WI38 (cell line): ENCODE measurements around the gene MAGI1.

Experiments used
- H3K4me3 ChIP-seq: 2 replicates; pipeline ENCODE4 v1.5.1; 2011; ENCODE audit warnings: low read depth, mild to moderate bottlenecking, control low read depth, low read length
- TF ChIP-seq, protein P1 (sequence below): IDR thresholded peaks from 2 replicates; pipeline ENCODE4 v1.5.1; 2012; ENCODE audit warnings: low read depth, mild to moderate bottlenecking, control low read depth, low read length

Gene MAGI1

DNA sequence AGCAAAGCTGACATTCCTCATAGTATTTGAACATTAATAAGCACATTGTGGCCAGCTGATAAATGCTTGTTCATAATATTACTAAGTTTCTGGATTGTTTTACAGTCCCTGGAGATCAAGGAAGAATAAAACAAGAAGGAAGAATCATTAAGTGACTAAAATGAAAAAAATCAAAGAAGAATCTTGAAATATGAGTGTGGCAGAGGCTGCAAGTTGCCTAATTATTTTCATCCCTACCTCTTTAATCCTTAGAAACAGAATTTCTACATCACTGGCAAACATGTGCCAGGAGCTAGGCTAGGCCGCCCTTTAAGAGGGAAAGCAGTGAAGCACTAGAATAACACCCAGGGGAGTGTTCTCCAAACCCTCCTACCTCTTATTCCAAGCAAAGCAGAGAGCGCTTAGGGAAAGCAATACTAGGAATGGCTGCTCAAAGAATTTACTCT is 98.9 kb downstream of the MAGI1 start:
- H3K4me3 ChIP-seq = no peak overlapping the region
- TF ChIP-seq, protein P1, sequence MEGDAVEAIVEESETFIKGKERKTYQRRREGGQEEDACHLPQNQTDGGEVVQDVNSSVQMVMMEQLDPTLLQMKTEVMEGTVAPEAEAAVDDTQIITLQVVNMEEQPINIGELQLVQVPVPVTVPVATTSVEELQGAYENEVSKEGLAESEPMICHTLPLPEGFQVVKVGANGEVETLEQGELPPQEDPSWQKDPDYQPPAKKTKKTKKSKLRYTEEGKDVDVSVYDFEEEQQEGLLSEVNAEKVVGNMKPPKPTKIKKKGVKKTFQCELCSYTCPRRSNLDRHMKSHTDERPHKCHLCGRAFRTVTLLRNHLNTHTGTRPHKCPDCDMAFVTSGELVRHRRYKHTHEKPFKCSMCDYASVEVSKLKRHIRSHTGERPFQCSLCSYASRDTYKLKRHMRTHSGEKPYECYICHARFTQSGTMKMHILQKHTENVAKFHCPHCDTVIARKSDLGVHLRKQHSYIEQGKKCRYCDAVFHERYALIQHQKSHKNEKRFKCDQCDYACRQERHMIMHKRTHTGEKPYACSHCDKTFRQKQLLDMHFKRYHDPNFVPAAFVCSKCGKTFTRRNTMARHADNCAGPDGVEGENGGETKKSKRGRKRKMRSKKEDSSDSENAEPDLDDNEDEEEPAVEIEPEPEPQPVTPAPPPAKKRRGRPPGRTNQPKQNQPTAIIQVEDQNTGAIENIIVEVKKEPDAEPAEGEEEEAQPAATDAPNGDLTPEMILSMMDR = no peak

DNA sequence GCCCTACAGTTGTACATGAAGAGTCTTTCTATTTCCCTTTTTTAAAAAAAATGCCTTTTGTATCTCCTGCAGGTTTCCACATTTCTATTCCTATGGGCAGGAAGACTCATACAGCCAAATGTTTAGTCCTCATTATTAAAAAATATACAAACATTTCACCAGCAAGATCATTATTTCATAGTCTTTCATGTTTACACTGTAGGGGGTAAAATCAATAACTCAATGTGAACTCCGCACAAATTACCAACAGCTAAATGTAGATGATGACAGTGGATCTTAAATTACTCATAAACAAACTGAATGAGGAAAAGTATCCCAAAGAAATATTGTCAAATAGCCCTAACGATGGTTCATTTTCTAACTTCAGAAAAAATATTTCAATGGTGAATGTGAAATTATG is 99.5 kb downstream of the MAGI1 start:
- no peak overlapping the region for H3K4me3 ChIP-seq
- TF ChIP-seq, protein P1 = no peak

DNA sequence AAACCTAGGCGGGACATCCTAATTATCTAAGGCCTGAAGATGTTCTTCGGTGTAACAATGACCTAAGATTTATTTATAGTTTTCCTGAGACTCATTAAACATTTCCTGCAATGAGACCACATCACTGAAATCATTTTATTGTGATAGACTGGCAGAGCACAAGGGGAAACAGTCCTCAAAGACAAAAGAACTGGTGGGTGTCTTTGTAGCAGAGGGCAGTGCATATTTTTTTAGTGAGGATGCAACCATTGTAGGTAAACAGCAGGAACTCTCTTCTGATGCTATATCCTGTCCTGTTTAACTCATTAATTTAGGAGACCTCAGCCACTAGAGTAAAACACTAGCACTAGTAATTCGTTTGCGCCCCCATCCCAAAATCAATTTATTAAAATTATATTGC is 100.0 kb downstream of the MAGI1 start:
- no peak overlapping the region for H3K4me3 ChIP-seq
- TF ChIP-seq, protein P1 = no peak

DNA sequence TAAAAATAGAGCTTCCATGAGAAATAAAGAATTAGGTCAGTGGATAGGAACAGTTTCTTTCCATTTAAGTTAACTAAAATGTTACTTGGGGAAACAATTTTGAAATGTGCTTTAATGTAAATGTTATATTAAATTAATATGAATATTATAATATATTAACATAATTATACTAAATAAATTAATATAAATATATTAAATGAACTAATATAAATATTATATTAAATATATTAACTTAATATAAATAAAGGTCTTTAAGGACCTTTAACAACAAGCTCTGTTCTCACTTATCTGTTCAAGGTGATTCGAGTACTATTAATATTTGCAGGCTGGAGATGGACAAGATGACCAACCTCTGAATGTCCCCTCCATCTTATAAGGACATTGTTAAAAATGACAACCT is 100.6 kb downstream of the MAGI1 start:
- H3K4me3 ChIP-seq = no peak overlapping the region
- TF ChIP-seq, protein P1 = no peak

DNA sequence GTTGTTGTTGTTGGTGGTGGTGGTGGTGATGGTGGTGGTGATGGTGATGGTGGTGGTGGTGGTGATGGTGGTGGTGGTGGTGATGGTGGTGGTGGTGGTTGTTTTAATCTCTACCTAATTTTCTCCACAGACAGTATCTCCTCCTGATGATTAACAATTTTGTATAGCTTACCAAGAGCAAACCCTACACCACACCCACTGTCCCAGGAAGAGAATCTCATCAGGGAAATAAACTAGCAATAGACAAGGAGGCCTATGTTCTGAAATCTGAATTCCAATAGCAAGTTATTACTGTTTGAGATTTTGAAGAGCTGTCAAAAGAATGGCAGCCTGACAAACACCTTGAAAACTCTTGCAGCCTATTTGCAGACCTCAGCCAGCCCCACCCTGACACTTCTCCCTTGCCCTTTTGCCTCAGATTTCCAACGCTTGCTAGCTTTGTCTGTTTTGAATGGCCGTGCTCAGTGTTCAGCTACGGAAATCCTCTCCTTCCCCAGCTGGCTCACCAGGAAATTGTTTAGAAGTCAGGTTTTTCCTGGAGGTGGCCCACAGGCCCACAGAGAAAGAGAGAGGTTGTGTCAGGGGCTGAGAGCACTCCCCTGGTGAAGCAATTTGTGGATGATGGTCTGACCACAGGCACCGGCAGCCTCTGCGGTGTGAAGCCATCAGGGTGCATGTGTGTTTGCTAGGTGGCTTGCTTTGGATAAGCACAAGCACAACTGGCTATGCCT is 101.6 kb downstream of the MAGI1 start:
- TF ChIP-seq, protein P1 = no peak
- H3K4me3 ChIP-seq = no peak overlapping the region

DNA sequence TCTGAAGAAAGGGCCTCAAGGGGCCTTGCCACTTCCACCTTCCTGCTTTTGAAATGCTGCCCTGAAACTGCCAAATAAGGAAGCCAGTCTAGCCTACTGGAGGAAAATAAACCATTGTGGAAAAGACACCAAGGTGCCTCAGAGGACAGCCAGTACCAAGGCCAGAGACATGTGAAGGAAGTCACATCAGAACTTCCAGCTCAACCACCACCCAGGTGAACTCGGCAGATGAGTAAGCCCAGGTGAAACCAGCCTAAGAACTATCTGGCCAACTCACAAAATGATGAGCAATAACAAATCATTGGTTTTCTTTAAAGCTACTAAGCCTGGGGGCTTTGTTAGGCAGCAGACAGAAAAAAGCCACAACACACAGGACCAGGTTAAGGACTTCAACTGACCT is 103.0 kb downstream of the MAGI1 start:
- H3K4me3 ChIP-seq = no peak overlapping the region
- TF ChIP-seq, protein P1 = no peak

DNA sequence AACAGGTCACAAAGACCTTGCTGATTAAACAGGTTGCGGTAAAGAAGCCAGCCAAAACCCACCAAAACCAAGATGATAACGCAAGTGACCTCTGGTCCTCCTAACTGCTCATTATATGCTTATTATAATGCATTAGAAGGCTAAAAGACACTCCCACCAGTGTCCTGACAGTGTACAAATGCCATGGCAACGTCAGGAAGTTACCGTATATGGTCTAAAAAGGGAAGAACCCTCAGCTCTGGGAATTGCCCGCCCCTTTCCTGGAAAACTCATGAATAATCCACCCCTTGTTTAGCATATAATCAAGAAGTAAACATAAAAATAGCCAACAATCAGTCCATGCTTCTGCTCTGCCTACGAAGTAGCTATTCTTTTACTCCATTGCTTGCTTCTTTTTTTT is 108.1 kb downstream of the MAGI1 start:
- H3K4me3 ChIP-seq = no peak overlapping the region
- TF ChIP-seq, protein P1 = no peak
